ENCODE measurements around the gene GPSM3. TPM values are rescaled to one million over a fixed set of nuclear protein-coding genes. Genes with fewer than 3 reads are reported as not detected.

GPSM3 gene
- total and polyA plus RNA-seq, 2 experiments from 2014 or later: 4.7 to 5.9 TPM

GRCh38 chr6:32178547-32179440 lies 13.6 kb downstream of the GPSM3 start (continued):
- no peak for TF ChIP-seq ZNF462 (CRISPR knock-in tag; IDR thresholded peaks at IDR 0.05)
- no peak for TF ChIP-seq EZH2 (IDR thresholded peaks at IDR 0.05; ENCODE audit: low read depth, unreplicated experiment)
- TF ChIP-seq CTCF (conservative IDR thresholded peaks at IDR 0.05; ENCODE audit: low read depth in 2 of 2): no peak
- TF ChIP-seq REST (IDR thresholded peaks at IDR 0.05; ENCODE audit: unreplicated experiment): no peak
- TF ChIP-seq STAT1 (IDR thresholded peaks at IDR 0.05; ENCODE audit: unreplicated experiment): no peak
